ENCODE data around the gene PAQR4. TPM values are rescaled to one million over a fixed set of nuclear protein-coding genes. Genes with fewer than 3 reads are reported as not detected.

The PAQR4 gene
- polyA plus RNA-seq, 3 donors: 6.3 to 14.2 (median 8.9) TPM

- Histone ChIP-seq H3K9me3 (replicated peaks in 1 of 2; ENCODE audit: control insufficient read depth in 1 of 2, insufficient read depth in 1 of 2, low read length in 2 of 2) (no peaks in the 10 kb centered on the region), H3K4me2 (replicated peaks; ENCODE audit: extremely low read depth, low read length, poor library complexity, severe bottlenecking) (peak overlapping the region; percentile 75), H3K4me3 (replicated peaks in 1 of 3; ENCODE audit: low read depth in 2 of 3, low read length in 3 of 3) (peak overlapping the region; percentile 16 to 75 (median 29)), H3K79me2 (ENCODE audit: insufficient read depth, low read length) (no peaks in the 10 kb centered on the region), H3K27ac (ENCODE audit: low read depth in 1 of 2, low read length in 2 of 2) (peak overlapping the region; percentile 22 to 61), H3K36me3 (replicated peaks in 1 of 2; ENCODE audit: control insufficient read depth in 1 of 2, insufficient read depth in 2 of 2, low read length in 2 of 2) (no peaks in the 10 kb centered on the region), H4K20me1 (ENCODE audit: insufficient read depth, low read length) (no peaks in the 10 kb centered on the region), H2AFZ (ENCODE audit: insufficient read depth, low read depth, low read length, poor library complexity, severe bottlenecking) (peak overlapping the region; percentile 58), H3K27me3 (ENCODE audit: control insufficient read depth in 2 of 2, insufficient read depth in 2 of 2, low read length in 2 of 2) (peaks cover 0 to 18% of the 10 kb centered on the region in 2 donors), H3K9ac (ENCODE audit: insufficient read depth, low read length, poor library complexity, severe bottlenecking) (peak overlapping the region; percentile 44), H3K4me1 (ENCODE audit: control insufficient read depth in 1 of 2, insufficient read depth in 2 of 2, low read length in 2 of 2) (peaks cover 49 to 56% of the 10 kb centered on the region in 2 donors)
- DNase-seq: peak; percentile 50 to 66 (median 65)
- intact Hi-C loops (cut with micrococcal nuclease): loop anchor here (2.0 kb wide), 2 partner anchors 13 to 15 kb away; partner anchors contain the start of genes HCFC1R1 (in 1 of the 2) and TNFRSF12A (in 1 of the 2)
- Mint-ChIP-seq H3K36me3 (peaks cover 5 to 6% of the 10 kb centered on the region in 2 donors), H3K4me3 (peak overlapping the region; percentile 76 to 93), H3K27ac (peak overlapping the region; percentile 79 to 95 (median 87)), H3K27me3 (ENCODE audit: low read depth in 3 of 3) (peaks cover 18 to 32% (median 21%) of the 10 kb centered on the region in 3 donors), H3K9me3 (peaks cover 0 to 3% (median 0%) of the 10 kb centered on the region in 7 donors), H3K4me1 (peaks cover 53% of the 10 kb centered on the region)
- 0% methylated on average over 10 of the region's 17 CpGs for WGBS (ENCODE audit: insufficient coverage)
- no peak for TF ChIP-seq CTCF (IDR thresholded peaks at IDR 0.05)
Measured at GRCh38 chr16:3007957-3008689, 39.0 kb downstream of the PAQR4 start.

- H3K27ac Mint-ChIP-seq: peak overlapping the region in 6 of 7 donors; percentile 78 to 95 (median 88)
- no peaks in the 10 kb centered on the region for H4K20me1 ChIP-seq (ENCODE audit: insufficient read depth, low read length)
- peaks cover 5 to 6% of the 10 kb centered on the region in 2 donors for H3K36me3 Mint-ChIP-seq
- H3K9me3 Mint-ChIP-seq: peaks cover 0 to 4% (median 0%) of the 10 kb centered on the region in 7 donors
- peak overlapping the region; percentile 76 to 93 for H3K4me3 Mint-ChIP-seq
- H3K27me3 ChIP-seq (ENCODE audit: control insufficient read depth in 2 of 2, insufficient read depth in 2 of 2, low read length in 2 of 2): peaks cover 0 to 23% of the 10 kb centered on the region in 2 donors
- intact Hi-C loops (cut with micrococcal nuclease): no loop called here
- peak overlapping the region; percentile 75 for H3K4me2 ChIP-seq (replicated peaks; ENCODE audit: extremely low read depth, low read length, poor library complexity, severe bottlenecking)
- H3K27ac ChIP-seq (ENCODE audit: low read depth in 1 of 2, low read length in 2 of 2): peak overlapping the region in 1 of 2 donors; percentile 61
- no peak overlapping the region for H2AFZ ChIP-seq (ENCODE audit: insufficient read depth, low read depth, low read length, poor library complexity, severe bottlenecking)
- H3K27me3 Mint-ChIP-seq (ENCODE audit: low read depth in 3 of 3): peaks cover 21 to 37% (median 21%) of the 10 kb centered on the region in 3 donors
- peaks cover 53% of the 10 kb centered on the region for H3K4me1 Mint-ChIP-seq
- DNase-seq: no peak
- H3K36me3 ChIP-seq (replicated peaks in 1 of 2; ENCODE audit: control insufficient read depth in 1 of 2, insufficient read depth in 2 of 2, low read length in 2 of 2): no peaks in the 10 kb centered on the region
- H3K79me2 ChIP-seq (ENCODE audit: insufficient read depth, low read length): no peaks in the 10 kb centered on the region
- peak overlapping the region in 1 of 3 experiments; percentile 75 for H3K4me3 ChIP-seq (replicated peaks in 1 of 3; ENCODE audit: low read depth in 2 of 3, low read length in 3 of 3)
- no peak overlapping the region for H3K9ac ChIP-seq (ENCODE audit: insufficient read depth, low read length, poor library complexity, severe bottlenecking)
- 84% methylated on average over 3 of the region's 4 CpGs for WGBS (ENCODE audit: insufficient coverage)
- H3K9me3 ChIP-seq (replicated peaks in 1 of 2; ENCODE audit: control insufficient read depth in 1 of 2, insufficient read depth in 1 of 2, low read length in 2 of 2): no peaks in the 10 kb centered on the region
- peaks cover 49 to 56% of the 10 kb centered on the region in 2 donors for H3K4me1 ChIP-seq (ENCODE audit: control insufficient read depth in 1 of 2, insufficient read depth in 2 of 2, low read length in 2 of 2)
- TF ChIP-seq CTCF (IDR thresholded peaks at IDR 0.05): no peak
Measured at GRCh38 chr16:3008690-3009037, 39.5 kb downstream of the PAQR4 start.
